ENCODE measurements around the gene CDPF1.

The CDPF1 gene

GRCh38 chr22:46293577-46294260 is 43.6 kb upstream of the CDPF1 start:
- no peak for TF ChIP-seq CTCF (conservative IDR thresholded peaks at IDR 0.05; ENCODE audit: low read depth, low read length)
- H3K4me3 ChIP-seq (ENCODE audit: low read depth, low read length) = no peak overlapping the region
- peak; percentile 76 for DNase-seq (ENCODE audit: low read depth)

DNA sequence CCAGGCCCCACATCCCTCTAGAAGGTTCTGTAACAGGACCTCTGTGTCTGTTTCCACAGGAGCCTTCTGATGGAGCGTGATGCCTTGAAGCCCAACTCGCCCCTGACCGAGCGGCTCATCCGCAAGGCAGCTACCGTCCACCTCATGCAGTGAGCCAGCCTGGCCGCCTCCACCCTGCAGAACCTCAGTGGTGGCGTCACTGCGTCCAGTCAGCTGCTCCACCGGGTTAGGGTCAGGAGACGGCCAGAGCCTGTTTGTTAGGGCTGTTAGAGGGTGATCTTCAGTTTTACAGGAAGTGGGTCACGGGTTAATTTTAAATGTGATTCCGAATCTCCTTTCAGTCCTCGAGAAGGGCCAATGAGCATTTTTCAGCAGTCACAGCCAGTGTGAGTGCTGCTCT is 42.6 kb upstream of the CDPF1 start:
- DNase-seq (ENCODE audit: low read depth) = no peak
- no peak overlapping the region for H3K4me3 ChIP-seq (ENCODE audit: low read depth, low read length)
- TF ChIP-seq CTCF (conservative IDR thresholded peaks at IDR 0.05; ENCODE audit: low read depth, low read length) = no peak

DNA sequence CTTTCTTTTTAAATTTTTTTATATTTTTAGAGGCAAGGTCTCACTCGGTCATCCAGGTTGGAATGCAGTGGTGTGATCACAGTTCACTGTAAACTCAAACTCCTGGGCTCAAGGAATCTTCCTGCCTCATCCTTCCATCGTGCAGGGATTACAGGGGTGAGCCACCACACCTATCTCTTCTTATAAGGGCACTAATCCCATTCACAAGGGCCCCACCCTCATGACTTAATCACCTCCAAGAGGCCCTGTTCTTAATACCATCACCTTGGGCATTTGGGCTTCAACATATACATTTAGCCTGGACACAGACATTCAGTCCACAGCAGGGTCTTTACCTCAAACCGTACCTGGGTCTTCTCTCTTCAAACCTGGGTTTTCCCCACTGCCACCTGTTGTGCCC is 42.1 kb upstream of the CDPF1 start:
- DNase-seq (ENCODE audit: low read depth) = no peak
- H3K4me3 ChIP-seq (ENCODE audit: low read depth, low read length) = no peak overlapping the region
- TF ChIP-seq CTCF (conservative IDR thresholded peaks at IDR 0.05; ENCODE audit: low read depth, low read length) = no peak

DNA sequence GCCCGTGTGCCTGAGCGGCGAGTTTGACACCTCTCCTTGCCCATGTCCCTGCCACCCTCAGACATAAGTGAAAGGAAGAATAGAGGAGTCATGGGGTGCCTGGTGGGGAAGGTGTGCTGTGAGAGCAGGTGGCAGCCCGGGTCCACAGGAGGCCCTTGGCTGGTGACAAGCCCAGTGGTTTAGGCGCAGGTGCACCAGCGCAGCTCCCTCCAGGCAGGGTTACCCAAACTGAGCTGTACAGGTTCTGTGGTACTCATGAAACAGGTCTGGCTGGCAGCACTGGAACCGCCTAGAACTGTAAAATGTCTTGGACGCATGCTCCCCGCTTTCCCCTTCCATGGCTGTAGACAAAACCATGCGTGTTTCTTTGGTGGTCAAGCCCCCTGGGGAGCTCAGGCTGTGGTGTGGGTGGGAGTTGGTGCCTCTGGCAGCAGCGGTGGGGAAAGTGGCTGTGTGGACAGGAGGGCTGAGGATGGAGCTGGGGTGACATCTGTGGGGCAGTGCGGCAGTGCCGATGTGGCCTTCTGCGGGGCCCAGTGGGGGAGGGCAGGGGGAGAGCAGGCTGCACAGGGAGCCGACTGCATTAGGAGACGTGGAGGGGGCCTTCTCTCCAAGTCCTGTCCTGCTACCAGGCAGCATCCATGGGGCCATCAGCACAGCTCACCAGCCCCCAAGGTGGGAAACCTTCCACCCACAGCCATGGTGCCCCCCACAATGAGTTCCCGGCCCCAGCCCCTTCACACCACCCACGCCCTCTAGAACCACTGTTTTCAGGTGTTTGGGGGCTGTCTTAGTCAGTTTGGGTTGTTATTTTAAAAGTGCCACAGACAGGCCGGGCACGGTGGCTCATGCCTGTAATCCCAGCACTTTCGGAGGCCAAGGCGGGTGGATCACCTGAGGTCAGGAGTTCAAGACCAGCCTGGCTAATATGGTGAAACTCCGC is 41.0 kb upstream of the CDPF1 start:
- no peak for DNase-seq (ENCODE audit: low read depth)
- H3K4me3 ChIP-seq (ENCODE audit: low read depth, low read length) = no peak overlapping the region
- no peak for TF ChIP-seq CTCF (conservative IDR thresholded peaks at IDR 0.05; ENCODE audit: low read depth, low read length)

DNA sequence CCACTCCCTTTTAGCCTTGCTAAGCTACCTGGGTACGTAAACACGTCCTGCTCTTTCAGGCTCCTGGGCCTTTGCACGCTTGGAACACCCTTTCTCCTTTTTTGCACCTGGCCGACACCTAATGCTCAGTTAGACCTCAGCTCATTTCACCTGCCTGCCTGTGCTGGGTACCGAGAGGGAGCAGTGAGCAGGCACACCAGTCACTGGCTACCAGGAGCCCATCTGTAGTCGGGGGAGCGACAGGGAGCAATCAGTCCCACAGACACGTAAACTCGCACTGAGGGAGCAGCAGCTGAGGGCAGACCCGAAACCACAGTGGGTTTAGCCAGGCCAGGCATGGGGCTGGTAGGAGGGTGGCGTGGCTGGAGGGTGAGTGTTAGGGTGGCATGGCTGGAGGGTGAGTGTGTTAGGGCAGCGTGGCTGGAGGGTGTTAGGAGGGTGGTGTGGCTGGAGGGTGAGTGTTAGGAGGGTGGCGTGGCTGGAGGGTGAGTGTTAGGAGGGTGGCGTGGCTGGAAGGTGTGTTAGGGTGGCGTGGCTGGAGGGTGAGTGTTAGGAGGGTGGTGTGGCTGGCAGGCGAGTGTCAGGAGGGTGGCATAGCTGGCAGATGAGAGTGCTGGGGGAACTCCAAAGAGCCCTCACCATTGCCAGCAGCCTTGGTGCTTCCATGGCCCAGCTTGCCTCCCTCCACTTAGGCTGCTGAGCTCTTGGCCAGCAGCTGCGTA is 40.2 kb upstream of the CDPF1 start:
- DNase-seq (ENCODE audit: low read depth) = no peak
- TF ChIP-seq CTCF (conservative IDR thresholded peaks at IDR 0.05; ENCODE audit: low read depth, low read length) = no peak
- H3K4me3 ChIP-seq (ENCODE audit: low read depth, low read length) = no peak overlapping the region

GRCh38 chr22:46289244-46289891 is 39.3 kb upstream of the CDPF1 start:
- H3K4me3 ChIP-seq (ENCODE audit: low read depth, low read length) = no peak overlapping the region
- no peak for DNase-seq (ENCODE audit: low read depth)
- TF ChIP-seq CTCF (conservative IDR thresholded peaks at IDR 0.05; ENCODE audit: low read depth, low read length) = no peak
